ENCODE results near the gene HSD17B12. TPM values are rescaled to one million over a fixed set of nuclear protein-coding genes. Genes with fewer than 3 reads are reported as not detected.

Gene HSD17B12
- total and polyA plus RNA-seq, 2 experiments from 2014 or later: 128 to 168 TPM

GRCh38 chr11:43632181-43632580 lies 48.4 kb upstream of the HSD17B12 start:
- peaks cover 7% of the 10 kb centered on the region; the same call in 2 of the 3 replicates for H3K4me1 Mint-ChIP-seq
- Histone ChIP-seq H3K4me1 (ENCODE audit: insufficient read depth) (no peaks in the 10 kb centered on the region), H3K36me3 (ENCODE audit: insufficient read depth) (no peaks in the 10 kb centered on the region), H2AFZ (peak overlapping the region; percentile 89; the same call in 1 of the 2 replicates), H3K4me2 (peak overlapping the region; percentile 78), H3K9me2 (ENCODE audit: insufficient read depth) (no peaks in the 10 kb centered on the region), H3K79me2 (replicated peaks; ENCODE audit: insufficient read depth) (no peaks in the 10 kb centered on the region), H3K27me3 (ENCODE audit: insufficient read depth) (peaks cover 20% of the 10 kb centered on the region), H4K20me1 (replicated peaks; ENCODE audit: insufficient read depth) (no peaks in the 10 kb centered on the region), H3K4me3 (peak overlapping the region; percentile 46), H3F3A (replicated peaks; ENCODE audit: low read depth) (no peaks in the 10 kb centered on the region), H3K27ac (ENCODE audit: low read depth) (no peak overlapping the region)
- no peaks in the 10 kb centered on the region for H3K9me3 Mint-ChIP-seq
- DNase-seq (ENCODE audit: low spot score): no peak
- H3K27me3 Mint-ChIP-seq (ENCODE audit: insufficient read depth, low read depth, poor library complexity): peaks cover 5% of the 10 kb centered on the region
- no peak for TF ChIP-seq EZH2 (IDR thresholded peaks at IDR 0.05; ENCODE audit: low read depth, unreplicated experiment)
- TF ChIP-seq CTCF (conservative IDR thresholded peaks at IDR 0.05; ENCODE audit: low read depth in 2 of 2): no peak
- TF ChIP-seq, protein P1, sequence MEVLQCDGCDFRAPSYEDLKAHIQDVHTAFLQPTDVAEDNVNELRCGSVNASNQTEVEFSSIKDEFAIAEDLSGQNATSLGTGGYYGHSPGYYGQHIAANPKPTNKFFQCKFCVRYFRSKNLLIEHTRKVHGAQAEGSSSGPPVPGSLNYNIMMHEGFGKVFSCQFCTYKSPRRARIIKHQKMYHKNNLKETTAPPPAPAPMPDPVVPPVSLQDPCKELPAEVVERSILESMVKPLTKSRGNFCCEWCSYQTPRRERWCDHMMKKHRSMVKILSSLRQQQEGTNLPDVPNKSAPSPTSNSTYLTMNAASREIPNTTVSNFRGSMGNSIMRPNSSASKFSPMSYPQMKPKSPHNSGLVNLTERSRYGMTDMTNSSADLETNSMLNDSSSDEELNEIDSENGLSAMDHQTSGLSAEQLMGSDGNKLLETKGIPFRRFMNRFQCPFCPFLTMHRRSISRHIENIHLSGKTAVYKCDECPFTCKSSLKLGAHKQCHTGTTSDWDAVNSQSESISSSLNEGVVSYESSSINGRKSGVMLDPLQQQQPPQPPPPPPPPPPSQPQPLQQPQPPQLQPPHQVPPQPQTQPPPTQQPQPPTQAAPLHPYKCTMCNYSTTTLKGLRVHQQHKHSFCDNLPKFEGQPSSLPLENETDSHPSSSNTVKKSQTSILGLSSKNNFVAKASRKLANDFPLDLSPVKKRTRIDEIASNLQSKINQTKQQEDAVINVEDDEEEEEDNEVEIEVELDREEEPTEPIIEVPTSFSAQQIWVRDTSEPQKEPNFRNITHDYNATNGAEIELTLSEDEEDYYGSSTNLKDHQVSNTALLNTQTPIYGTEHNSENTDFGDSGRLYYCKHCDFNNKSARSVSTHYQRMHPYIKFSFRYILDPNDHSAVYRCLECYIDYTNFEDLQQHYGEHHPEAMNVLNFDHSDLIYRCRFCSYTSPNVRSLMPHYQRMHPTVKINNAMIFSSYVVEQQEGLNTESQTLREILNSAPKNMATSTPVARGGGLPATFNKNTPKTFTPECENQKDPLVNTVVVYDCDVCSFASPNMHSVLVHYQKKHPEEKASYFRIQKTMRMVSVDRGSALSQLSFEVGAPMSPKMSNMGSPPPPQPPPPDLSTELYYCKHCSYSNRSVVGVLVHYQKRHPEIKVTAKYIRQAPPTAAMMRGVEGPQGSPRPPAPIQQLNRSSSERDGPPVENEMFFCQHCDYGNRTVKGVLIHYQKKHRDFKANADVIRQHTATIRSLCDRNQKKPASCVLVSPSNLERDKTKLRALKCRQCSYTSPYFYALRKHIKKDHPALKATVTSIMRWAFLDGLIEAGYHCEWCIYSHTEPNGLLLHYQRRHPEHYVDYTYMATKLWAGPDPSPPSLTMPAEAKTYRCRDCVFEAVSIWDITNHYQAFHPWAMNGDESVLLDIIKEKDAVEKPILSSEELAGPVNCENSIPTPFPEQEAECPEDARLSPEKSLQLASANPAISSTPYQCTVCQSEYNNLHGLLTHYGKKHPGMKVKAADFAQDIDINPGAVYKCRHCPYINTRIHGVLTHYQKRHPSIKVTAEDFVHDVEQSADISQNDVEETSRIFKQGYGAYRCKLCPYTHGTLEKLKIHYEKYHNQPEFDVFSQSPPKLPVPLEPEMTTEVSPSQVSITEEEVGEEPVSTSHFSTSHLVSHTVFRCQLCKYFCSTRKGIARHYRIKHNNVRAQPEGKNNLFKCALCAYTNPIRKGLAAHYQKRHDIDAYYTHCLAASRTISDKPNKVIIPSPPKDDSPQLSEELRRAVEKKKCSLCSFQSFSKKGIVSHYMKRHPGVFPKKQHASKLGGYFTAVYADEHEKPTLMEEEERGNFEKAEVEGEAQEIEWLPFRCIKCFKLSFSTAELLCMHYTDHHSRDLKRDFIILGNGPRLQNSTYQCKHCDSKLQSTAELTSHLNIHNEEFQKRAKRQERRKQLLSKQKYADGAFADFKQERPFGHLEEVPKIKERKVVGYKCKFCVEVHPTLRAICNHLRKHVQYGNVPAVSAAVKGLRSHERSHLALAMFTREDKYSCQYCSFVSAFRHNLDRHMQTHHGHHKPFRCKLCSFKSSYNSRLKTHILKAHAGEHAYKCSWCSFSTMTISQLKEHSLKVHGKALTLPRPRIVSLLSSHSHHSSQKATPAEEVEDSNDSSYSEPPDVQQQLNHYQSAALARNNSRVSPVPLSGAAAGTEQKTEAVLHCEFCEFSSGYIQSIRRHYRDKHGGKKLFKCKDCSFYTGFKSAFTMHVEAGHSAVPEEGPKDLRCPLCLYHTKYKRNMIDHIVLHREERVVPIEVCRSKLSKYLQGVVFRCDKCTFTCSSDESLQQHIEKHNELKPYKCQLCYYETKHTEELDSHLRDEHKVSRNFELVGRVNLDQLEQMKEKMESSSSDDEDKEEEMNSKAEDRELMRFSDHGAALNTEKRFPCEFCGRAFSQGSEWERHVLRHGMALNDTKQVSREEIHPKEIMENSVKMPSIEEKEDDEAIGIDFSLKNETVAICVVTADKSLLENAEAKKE (CRISPR knock-in tag; IDR thresholded peaks at IDR 0.05): no peak
- no peak for TF ChIP-seq NANOG (IDR thresholded peaks at IDR 0.05; ENCODE audit: borderline replicate concordance)
- TF ChIP-seq STAT1 (IDR thresholded peaks at IDR 0.05; ENCODE audit: unreplicated experiment): no peak
- TF ChIP-seq ZNF331 (CRISPR knock-in tag; IDR thresholded peaks at IDR 0.05; ENCODE audit: low read depth): no peak
- no peak for TF ChIP-seq EZH2phosphoT487 (IDR thresholded peaks at IDR 0.05; ENCODE audit: unreplicated experiment)
- TF ChIP-seq JUNB (IDR thresholded peaks at IDR 0.05; ENCODE audit: unreplicated experiment): no peak
- TF ChIP-seq, protein P2, sequence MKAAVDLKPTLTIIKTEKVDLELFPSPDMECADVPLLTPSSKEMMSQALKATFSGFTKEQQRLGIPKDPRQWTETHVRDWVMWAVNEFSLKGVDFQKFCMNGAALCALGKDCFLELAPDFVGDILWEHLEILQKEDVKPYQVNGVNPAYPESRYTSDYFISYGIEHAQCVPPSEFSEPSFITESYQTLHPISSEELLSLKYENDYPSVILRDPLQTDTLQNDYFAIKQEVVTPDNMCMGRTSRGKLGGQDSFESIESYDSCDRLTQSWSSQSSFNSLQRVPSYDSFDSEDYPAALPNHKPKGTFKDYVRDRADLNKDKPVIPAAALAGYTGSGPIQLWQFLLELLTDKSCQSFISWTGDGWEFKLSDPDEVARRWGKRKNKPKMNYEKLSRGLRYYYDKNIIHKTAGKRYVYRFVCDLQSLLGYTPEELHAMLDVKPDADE (IDR thresholded peaks at IDR 0.05): no peak
- TF ChIP-seq ZNF114 (CRISPR knock-in tag; IDR thresholded peaks at IDR 0.05): no peak
- no peak for TF ChIP-seq CREB1 (CRISPR knock-in tag; IDR thresholded peaks at IDR 0.05; ENCODE audit: low read depth)
- TF ChIP-seq POLR2AphosphoS5 (IDR thresholded peaks at IDR 0.05; ENCODE audit: low read depth): no peak
- no peak for TF ChIP-seq REST (IDR thresholded peaks at IDR 0.05; ENCODE audit: unreplicated experiment)
- H3K36me3 Mint-ChIP-seq (ENCODE audit: low read depth): no peaks in the 10 kb centered on the region
- H3K27ac Mint-ChIP-seq: no peak overlapping the region
- H3K4me3 Mint-ChIP-seq: peak overlapping the region; percentile 59; the same call in 2 of the 3 replicates
- no peak for ATAC-seq

Data from GM23338 (cell line).